ENCODE results near the gene DPYSL4. TPM values are rescaled to one million over a fixed set of nuclear protein-coding genes. Genes with fewer than 3 reads are reported as not detected.
"Not testable (repeated sequence)": the region's sequence is repeated elsewhere in the genome, so short reads cannot be mapped to it uniquely, and the experiment has no call there.

DPYSL4 gene
- total RNA-seq, 1 experiment from 2014 or later: 6.7 TPM

DNA sequence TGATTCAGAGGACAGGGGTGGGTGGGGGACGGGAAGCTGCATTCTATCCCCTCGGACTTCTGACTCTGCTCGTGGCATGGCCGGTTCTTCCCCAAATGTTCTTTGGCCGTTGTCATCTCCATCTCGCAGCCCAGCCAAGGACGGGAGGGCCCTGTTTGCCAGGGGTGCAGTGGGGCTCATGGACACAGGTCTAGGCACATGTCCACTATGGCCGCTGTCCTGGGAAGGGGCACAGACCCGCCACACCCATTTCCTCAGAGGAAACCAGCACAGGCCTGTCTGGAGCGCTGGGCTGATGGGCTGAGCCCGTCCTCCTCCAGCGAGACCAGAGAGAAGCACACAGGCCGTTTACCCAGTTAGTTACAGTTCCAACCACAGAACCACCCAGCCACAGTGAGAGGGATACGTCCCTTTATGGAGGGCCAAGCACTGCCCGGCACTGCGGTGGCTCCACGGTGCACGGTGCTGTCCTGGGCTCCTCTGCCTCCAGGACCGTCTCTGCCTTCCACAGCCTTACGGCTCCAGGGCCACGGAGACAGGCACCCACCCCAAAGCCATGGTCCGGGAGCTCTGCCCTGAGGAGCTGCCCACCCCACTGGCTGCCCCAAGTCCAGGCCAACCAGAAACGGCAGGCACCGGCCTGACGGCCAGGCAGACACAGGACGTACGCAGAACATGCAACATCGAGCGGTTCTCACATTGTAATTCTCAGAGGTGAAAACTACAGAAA is 20.2 kb downstream of the DPYSL4 start:
- no peak for DNase-seq (ENCODE audit: low read depth)

DNA sequence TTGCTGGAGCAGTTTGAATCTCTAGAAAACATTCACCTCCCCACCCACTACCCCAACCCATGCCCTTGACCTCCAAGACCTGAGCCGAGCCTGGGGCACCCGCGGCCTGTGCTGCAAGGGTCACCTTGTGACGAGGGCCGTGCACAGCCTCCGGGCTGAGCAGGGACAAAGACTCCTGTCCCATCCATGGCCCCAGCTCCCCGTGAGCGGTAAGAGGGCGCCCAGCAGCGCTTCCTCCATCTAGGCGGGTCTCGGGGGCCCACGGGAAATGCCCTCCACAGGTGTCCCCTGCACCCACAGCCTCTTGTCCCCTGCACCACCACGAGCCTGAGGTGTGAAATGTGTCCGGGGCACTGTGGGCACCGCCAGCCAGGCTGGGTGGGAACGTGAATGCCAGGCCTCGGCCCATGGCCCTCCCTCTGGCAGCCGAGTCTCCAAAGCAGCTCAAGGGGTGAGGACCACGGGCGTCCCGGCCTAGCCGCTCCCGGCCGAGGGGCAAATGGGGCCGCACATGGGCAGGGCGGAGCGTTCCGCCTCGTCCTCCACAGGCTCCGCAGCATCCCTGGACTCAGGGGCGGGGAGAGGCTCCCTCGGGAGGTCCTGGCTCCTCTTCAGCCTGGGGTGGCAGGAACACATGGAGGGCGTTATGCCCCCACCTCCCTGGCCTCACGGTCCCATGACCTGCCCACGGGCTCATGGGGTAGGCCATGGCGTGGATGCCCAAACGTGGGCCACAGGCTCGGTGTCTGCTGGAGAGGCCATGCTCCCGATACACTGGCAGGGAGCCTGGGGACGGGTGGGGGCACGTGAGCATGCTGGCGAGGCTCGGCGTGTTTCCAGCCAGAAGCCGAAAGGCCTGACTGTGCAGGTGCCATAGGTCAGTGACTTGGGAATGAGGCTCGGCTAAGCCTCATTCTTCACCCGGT is 21.1 kb downstream of the DPYSL4 start:
- DNase-seq (ENCODE audit: low read depth): no peak

DNA sequence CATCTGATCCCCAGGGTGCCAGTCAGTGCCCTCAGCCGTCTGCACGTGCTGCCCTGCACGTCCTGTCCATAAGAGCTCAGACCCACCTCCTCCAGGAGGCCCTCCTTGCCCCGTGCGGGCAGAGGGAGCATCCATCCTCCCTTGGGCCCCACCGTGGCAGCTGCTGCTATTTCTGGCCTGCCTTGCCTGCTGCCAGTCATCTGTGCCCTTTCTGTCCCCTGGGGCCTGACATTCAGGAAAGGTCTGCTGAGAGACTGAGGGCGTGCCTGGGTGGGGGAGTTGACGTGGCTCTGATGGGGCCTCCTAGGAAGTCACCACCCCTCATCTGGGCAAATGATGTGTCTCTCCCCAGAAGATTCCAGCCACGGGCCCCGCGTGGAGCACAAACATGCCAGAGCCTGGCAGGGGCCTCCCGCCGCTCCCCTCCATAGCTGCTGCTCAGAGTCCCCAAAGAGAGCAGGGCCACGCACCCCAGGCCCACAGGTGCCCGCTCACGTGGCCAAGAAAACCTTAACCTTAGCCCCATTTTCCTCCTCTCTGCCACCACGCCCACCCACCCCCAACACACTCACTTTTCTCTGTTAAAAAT is 21.8 kb downstream of the DPYSL4 start:
- DNase-seq (ENCODE audit: low read depth): no peak

DNA sequence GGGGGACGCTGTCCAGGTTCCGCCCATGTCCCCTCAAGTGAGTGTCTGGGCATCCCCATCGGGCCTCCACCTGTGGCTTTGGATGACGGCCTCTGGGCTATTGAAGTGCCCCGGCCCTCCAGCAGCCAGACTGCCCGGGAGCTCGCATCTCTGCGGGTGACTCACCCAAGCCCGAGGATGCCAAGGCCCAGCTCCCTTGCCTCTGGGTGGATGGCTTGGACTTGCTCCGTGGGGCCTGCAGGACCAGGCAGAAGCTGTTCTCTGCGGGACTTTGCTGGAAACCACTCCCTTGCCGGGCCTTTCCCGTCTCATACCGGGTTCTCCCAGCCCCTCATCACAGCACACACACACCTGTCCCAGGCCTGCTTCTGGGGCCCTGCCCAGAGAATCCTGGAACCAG is 22.4 kb downstream of the DPYSL4 start:
- DNase-seq (ENCODE audit: low read depth): peak; percentile 42

DNA sequence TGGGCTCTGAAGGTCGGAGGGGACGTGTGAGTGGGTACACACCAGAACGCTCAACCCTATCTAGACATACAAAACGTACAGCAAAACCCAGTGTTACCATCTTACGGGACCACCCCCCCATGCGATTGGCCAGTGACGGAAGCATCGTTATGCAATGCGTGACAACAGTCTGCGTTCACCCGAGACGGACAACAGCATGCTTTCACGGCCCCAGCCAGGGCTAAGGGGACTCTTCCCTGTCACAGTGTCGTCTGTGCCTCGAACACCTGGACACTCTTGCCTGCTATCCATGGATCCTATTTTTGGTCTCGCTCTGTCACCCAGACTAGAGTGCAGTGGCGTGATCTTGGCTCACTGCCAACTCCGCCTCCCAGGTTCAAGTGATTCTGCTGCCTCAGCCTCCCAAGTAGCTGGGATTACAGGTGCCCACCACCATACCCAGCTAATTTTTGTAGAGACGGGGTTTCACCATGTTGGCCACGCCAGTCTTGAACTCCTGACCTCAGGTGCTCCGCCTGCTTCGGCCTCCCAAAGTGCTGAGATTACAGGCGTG is 23.3 kb downstream of the DPYSL4 start:
- no peak for DNase-seq (ENCODE audit: low read depth)

DNA sequence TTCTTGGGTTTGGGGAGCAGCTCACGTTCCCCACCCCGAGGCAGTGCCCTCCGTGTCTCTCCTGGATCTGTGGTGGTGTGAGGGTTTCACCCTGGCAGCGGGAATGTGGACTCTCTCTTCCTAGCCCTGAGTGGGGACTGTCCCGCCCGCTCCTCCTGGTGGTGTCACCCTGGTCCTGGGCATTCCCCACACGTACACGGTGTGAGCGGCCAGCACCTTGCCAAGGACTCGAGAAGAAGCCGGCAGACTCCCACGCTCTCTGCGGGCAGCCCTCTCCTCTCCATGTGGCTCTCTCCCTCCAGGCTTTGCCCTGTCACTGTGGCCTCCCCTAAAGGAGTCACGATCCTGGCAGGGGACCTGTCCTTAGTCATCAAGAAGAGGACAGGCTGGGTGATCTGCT is 24.0 kb downstream of the DPYSL4 start:
- no peak for DNase-seq (ENCODE audit: low read depth)

DNA sequence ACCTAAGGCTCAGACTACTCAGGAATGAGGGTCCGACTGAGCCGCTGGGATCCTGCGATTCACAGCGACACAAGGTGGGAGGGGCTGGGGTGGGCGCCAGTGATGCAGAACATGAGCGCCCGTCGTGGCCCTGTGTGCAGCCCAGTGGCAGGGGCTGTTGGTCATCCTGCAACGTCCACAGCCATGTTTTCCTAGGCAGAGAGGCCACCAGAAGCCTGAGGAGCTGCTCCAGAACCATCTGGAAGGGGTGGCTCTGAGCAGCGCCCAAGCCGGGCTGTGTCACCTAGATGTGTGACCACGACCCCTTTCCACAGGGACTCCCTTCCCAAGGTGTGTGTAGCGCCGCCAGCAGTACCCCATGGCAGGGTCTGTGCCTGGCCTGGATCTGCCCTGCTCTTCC is 24.5 kb downstream of the DPYSL4 start:
- DNase-seq (ENCODE audit: low read depth): no peak

DNA sequence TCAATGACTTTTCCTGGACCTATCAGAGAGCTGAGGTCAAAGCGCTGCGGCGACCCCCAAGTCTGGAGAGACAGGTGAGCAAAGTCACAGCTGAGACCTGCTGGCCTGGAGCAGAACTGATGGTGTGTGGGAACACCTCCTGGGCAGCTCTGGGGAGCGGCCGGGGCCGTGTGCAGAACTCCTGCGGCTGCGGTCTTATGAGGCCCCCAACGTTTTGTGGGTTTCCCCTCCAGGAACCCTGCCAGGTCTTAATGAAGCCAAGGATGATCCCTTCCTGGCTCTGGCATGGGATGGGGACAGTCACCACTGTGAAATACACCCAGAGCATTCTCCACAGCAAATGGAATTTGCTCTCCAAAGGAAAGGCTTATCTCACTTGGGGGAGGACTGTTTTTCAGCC is 26.1 kb downstream of the DPYSL4 start:
- no peak for DNase-seq (ENCODE audit: low read depth)

DNA sequence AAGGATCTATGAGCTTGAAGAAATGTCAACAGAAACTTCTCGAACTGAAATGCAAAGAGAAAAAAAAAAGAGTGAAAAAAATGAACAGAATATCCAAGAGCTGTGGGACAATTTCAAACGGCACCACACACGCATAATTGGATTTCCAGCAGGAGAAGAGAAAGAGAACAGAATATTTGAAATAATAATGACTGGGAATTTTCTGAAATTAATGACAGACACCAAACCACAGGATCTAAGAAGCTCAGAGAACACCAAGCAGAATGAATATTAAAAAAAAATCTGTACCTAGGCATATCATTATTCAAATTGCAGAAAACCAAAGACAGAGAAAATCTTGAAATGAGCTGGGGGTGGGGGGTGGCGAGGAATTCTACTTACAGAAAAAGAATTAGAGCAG is 27.2 kb downstream of the DPYSL4 start:
- no peak for DNase-seq (ENCODE audit: low read depth)

DNA sequence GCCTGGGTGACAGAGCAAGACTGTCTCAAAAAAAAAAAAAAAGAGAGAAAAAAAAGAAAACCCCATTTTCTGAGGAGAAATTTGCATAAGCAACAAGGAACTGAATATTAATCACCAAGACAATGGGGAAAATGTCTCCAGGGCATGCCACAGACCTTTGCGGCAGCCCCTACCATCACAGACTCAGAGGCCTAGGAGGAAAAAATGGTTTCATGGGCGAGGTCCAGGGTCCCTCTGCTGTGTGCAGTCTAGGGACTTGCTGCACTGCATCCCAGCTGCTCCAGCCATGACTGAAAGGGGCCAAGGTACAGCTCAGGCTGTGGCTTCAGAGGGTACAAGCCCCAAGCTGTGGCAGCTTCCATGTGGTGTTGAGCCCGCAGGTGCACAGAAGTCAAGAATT is 29.7 kb downstream of the DPYSL4 start:
- DNase-seq (ENCODE audit: low read depth): not testable (repeated sequence)

DNA sequence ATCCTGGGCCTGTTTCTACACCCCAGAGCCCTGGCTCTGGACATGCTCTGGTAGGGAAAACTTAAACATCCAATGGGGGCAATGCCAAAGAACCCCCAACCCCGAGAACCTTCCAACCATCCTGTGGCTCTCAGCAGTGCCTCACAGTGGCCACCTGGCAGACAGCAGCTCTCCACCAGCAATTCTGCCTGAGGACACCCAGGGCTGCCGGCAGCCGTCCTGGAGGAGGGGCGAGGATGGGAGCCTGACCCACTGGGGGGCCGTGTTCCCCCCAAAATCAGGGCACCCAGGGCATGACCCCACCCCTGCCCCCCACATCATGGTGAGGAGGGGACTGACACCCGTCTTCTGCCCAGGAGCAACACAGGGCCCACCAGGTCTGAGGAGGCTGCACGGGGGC is 32.7 kb downstream of the DPYSL4 start:
- no peak for DNase-seq (ENCODE audit: low read depth)

DNA sequence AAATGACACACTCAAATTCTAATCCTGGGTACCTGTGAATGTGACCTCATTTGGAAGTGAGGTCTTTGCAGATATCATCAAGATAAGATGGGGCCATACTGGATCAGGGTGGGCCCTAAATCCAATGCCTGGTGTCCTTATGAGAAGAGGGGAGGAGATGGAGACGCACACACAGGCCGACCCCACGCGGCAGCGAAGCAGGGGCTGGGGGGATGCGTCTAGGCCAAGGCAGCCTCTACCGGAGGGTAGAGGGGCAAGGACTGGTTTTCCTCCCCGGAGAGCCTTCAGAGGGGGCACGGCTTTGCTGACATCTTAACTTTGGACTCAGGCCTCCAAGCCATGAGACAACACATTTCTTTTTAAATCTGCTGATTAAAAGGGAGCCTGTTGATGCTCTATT is 33.3 kb downstream of the DPYSL4 start:
- no peak for DNase-seq (ENCODE audit: low read depth)

DNA sequence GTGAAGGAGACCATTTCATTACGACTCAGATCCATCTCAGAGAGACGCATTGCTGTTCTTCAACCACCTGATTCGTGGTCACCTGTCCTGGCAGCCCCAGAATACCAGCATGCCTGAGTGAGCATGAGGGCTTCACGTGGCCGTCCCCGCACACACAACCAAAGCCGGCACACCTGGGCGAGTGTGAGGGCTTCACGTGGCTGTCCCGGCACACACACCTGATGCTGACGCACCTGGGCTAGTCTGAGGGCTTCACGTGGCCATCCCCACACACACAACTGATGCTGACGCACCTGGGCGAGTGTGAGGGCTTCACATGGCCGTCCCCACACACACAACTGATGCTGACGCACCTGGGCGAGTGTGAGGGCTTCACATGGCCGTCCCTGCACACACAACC is 34.2 kb downstream of the DPYSL4 start:
- not testable (repeated sequence) for DNase-seq (ENCODE audit: low read depth)

DNA sequence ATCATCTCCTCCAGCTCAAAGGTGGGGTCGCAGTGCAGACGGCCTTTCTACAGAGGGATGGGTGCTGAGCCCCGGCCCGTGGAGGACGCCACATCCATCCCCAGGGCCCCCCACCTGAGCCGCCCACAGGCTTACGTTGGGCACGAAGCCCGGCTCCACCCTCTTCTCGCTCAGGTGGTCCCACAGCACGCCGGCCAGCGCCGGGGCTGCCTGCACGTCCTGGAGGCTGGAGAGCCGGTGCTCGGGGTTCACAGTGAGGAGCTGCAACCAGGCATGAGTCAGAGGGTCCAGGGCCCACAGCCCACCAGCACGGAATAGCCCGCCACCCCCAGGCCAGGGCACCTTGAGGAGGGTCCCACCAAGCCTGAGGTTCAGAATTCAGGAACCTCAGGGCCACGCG is 36.0 kb downstream of the DPYSL4 start:
- DNase-seq (ENCODE audit: low read depth): no peak

DNA sequence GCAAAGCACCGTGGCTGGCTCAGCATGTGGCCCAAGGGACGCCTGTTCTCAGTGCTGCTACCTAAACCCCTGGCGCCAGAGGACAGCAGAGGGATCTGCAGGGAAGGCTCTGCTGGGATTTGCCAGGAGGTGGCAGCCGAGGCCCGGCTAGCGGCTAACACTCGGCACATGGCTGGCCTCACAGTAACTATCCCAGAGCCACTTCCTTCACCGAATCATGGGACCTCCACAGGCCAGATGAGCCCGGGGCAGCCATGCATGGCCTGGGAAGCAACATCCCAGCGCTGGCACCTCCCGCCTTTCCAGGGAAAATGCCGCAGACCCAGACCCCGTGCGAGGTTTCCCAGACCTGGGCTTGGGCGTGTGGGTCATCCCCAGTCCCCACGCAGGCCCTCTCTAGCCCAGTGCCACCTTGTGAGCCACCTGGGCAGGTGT is 36.4 kb downstream of the DPYSL4 start:
- DNase-seq (ENCODE audit: low read depth): peak; percentile 81

DNA sequence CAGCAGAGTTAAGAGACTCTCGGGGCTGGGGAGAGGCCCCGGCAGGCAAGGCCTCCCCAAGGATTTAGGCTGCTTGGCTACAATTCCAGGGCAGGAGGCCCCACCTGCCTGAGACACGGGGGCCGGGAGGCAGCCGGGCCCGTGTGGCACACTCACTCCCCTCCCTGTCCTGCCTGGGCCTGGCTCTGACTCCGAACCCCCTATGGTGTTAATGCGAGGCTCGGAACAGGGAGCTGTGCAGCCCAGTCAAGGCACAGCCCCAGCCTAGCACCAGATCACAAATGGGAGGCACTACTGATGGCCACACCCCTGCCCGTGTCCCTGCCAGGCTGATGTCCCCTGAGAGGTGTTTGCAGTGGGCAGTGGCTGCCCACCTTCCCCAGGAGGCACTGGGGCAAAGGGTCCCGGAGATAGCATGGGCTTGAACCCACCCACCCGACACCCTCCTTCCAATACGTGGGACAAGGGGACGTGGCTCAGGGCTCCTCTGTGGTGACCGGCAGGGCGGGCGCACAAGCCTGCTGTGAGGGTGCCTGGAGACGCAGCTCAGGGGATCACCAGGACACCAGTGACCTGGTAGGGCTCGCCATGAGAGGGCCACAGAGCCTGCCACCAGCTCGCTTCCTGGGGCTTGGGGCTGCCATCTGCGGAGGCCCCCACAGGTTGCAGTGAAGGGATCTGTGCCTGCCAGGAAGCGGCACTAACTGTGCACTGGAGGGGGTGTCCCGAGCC is 37.0 kb downstream of the DPYSL4 start:
- no peak for DNase-seq (ENCODE audit: low read depth)

DNA sequence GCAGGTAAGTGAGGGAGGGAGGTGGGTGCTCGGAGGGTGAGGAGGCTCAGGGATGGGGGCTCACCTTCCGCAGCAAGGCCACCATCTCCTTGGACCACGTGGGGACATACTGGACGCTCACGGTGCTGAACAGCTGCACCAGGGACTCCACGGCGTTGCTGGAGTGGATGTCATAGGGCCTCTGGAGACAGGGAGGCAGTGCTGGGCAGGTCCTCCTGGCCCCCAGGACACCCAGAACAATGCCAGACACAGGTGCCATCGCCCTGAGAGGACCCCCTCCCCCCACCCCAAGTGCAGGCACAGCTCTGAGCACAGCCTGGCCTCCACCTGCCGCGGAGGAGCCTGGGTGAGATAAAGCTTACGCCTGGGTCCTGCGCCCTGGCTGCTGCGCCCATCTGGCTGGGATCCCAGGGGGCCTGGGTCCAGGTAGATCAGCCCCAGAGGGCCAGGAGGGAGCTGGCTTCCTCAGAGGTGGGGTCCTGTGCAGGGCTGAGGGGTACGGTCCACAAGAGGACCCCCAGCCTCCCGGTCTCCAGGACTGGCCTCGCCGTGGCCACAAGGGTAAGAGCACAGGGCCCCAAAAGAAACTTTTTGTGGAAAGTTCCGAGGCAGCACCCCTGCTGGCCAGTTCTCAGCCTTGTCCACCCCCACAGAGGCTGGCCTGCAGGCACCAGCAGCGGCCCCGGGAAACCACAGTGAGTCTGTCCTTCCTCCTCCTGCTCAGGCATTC is 37.8 kb downstream of the DPYSL4 start:
- no peak for DNase-seq (ENCODE audit: low read depth)

DNA sequence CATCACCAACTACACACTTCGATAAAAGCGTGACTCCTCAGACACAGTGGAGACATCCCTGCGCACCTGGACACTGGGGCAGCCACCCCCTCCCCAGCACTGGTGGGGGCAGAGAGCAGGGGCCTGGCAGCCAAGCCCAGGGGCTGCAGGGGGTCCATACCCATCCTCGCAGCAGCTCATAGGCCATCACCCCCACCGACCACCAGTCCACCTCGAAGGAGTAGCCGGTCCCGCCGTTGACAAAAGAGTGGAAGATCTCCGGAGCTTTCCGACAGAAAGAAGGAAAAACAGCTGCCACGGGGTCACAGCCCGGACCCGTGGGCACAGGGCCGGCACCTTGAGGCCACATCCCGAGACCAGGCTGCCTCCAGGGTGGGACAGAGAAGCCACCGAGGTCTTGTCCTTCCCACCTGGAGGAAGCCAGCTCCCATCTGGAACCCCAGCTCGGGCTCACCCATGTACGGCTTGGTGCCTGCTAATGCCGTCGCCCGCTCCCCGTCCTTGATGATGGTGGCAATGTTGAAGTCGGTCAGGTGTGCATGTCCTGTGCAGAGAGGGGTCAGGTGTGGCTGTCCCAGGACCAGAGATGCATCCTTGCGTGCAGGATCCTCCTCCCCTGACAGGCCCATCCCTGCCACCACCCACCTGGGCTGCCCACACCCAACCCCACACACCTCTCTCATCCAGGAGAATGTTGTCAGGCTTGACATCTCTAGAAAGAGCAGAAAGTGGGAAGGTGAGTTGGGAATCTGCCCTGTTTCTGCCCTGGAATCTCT is 38.5 kb downstream of the DPYSL4 start:
- no peak for DNase-seq (ENCODE audit: low read depth)

DNA sequence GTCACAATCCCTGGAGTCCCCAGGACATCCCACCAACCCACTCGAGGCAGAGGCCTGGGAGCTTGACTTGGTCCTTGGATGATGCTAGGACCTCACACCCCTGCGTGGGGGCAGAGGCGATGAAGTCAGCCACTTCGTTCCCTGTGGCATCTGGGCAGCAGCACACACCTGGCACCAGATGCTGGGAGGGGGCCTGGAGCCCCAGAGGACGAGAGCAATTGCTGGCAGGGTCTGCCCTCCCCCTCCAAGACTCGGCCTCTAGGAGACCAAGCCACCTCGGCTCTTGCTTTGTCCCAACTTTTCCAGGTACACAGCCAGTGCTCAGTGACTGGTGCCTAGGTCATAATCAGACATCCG is 39.1 kb downstream of the DPYSL4 start:
- no peak for DNase-seq (ENCODE audit: low read depth)
